DND-41 (cell line): Measurements from ENCODE around the gene TM4SF4.

Source experiments
- ATAC-seq: fragments of 200-7000 bp; cut with Tn5 transposase; 3 replicates; pipeline ENCODE4 v1.9.1; 2021; ENCODE audit warnings: low read depth; ENCODE audit not compliant: insufficient read depth
- DNase-seq: peaks from one replicate; pipeline ENCODE4 v3.0.0-alpha.2; 2020
- H2AFZ ChIP-seq: 2 replicates; pipeline ENCODE4 v1.6.0; 2012; ENCODE audit warnings: low read depth, low read length
- H3K27ac ChIP-seq: 2 replicates; pipeline ENCODE4 v1.5.1; 2012; ENCODE audit warnings: low read length, inconsistent platforms
- H3K27me3 ChIP-seq: fragments of 200-600 bp; sonication (generic); 2 replicates; pipeline ENCODE4 v1.6.0; 2012; ENCODE audit warnings: low read length, mild to moderate bottlenecking, inconsistent platforms; ENCODE audit not compliant: insufficient read depth, poor library complexity
- H3K36me3 ChIP-seq: 2 replicates; pipeline ENCODE4 v1.5.1; 2012; ENCODE audit warnings: low read length, inconsistent platforms; ENCODE audit not compliant: insufficient read depth
- H3K4me1 ChIP-seq: 2 replicates; pipeline ENCODE4 v1.5.1; 2012; ENCODE audit warnings: mild to moderate bottlenecking, low read length; ENCODE audit not compliant: insufficient read depth
- H3K4me2 ChIP-seq: 2 replicates; pipeline ENCODE4 v1.6.0; 2012; ENCODE audit warnings: mild to moderate bottlenecking, moderate library complexity, low read length, inconsistent platforms; ENCODE audit not compliant: insufficient read depth
- H3K4me3 ChIP-seq, 2 experiments: fragments of 200-600 bp in 1 of 2; shearing (Covaris generic) in 1 of 2; 2 replicates each; pipeline ENCODE4 v1.5.1; 2012 to 2016; ENCODE audit warnings: inconsistent platforms in 2 of 2, low read length in 2 of 2, mild to moderate bottlenecking in 2 of 2, low read depth in 1 of 2, moderate library complexity in 1 of 2
- H3K79me2 ChIP-seq: 2 replicates; pipeline ENCODE4 v1.6.0; 2012; ENCODE audit warnings: low read length, inconsistent platforms; ENCODE audit not compliant: insufficient read depth
- H3K9ac ChIP-seq: 2 replicates; pipeline ENCODE4 v1.6.0; 2012; ENCODE audit warnings: low read depth, mild to moderate bottlenecking, inconsistent platforms, low read length, moderate library complexity
- H3K9me3 ChIP-seq: 2 replicates; pipeline ENCODE4 v1.5.1; 2012; ENCODE audit warnings: low read length, moderate library complexity, mild to moderate bottlenecking, inconsistent platforms; ENCODE audit not compliant: insufficient read depth, severe bottlenecking
- H4K20me1 ChIP-seq: 2 replicates; pipeline ENCODE4 v1.6.0; 2012; ENCODE audit warnings: low read length; ENCODE audit not compliant: insufficient read depth
- CTCF ChIP-seq: IDR thresholded peaks from 2 replicates; pipeline ENCODE4 v1.5.1; 2012; ENCODE audit warnings: borderline replicate concordance, low read length, moderate library complexity, mild to moderate bottlenecking; ENCODE audit not compliant: poor library complexity, severe bottlenecking; ENCODE audit errors: extremely low read depth
- EZH2 ChIP-seq: IDR thresholded peaks from 3 replicates; pipeline ENCODE4 v1.6.1; 2012; ENCODE audit warnings: borderline replicate concordance, low read depth, mild to moderate bottlenecking, moderate library complexity, low read length, inconsistent platforms; ENCODE audit not compliant: severe bottlenecking

The TM4SF4 gene

GRCh38 chr3:149515249-149515648, 40.8 kb downstream of the TM4SF4 start:
- Histone ChIP-seq H2AFZ (no peak overlapping the region), H4K20me1 (no peaks in the 10 kb centered on the region), H3K79me2 (no peaks in the 10 kb centered on the region), H3K4me3 (no peak overlapping the region), H3K27ac (no peak overlapping the region), H3K4me1 (no peaks in the 10 kb centered on the region), H3K9me3 (no peaks in the 10 kb centered on the region), H3K36me3 (no peaks in the 10 kb centered on the region), H3K9ac (no peak overlapping the region), H3K4me2 (no peak overlapping the region), H3K27me3 (peaks cover 2% of the 10 kb centered on the region)
- no peak for TF ChIP-seq EZH2
- TF ChIP-seq CTCF = no peak
- no peak for ATAC-seq
- DNase-seq = no peak

- ATAC-seq (no peak), DNase-seq (no peak)
- no peak for TF ChIP-seq EZH2
- TF ChIP-seq CTCF = no peak
- no peak overlapping the region for H3K4me3 ChIP-seq
- no peak overlapping the region for H2AFZ ChIP-seq
- no peak overlapping the region for H3K27ac ChIP-seq
- H3K4me2 ChIP-seq = no peak overlapping the region
- H3K79me2 ChIP-seq = no peaks in the 10 kb centered on the region
- no peaks in the 10 kb centered on the region for H4K20me1 ChIP-seq
- no peaks in the 10 kb centered on the region for H3K4me1 ChIP-seq
- no peaks in the 10 kb centered on the region for H3K36me3 ChIP-seq
- H3K9ac ChIP-seq = no peak overlapping the region
- peaks cover 9% of the 10 kb centered on the region for H3K27me3 ChIP-seq
- H3K9me3 ChIP-seq = no peaks in the 10 kb centered on the region
Observed at GRCh38 chr3:149516920-149517319, 42.4 kb downstream of the TM4SF4 start.

- no peak overlapping the region for H3K9ac ChIP-seq
- no peak overlapping the region for H3K4me2 ChIP-seq
- H3K9me3 ChIP-seq = no peaks in the 10 kb centered on the region
- no peak for TF ChIP-seq CTCF
- TF ChIP-seq EZH2 = no peak
- H3K4me3 ChIP-seq = no peak overlapping the region
- no peaks in the 10 kb centered on the region for H3K79me2 ChIP-seq
- H3K27me3 ChIP-seq = peaks cover 9% of the 10 kb centered on the region
- H3K4me1 ChIP-seq = no peaks in the 10 kb centered on the region
- no peaks in the 10 kb centered on the region for H4K20me1 ChIP-seq
- DNase-seq = no peak
- H2AFZ ChIP-seq = no peak overlapping the region
- no peak for ATAC-seq
- no peak overlapping the region for H3K27ac ChIP-seq
- H3K36me3 ChIP-seq = no peaks in the 10 kb centered on the region
Observed at GRCh38 chr3:149519912-149520311, 45.4 kb downstream of the TM4SF4 start.
